GM18951 (cell line): ENCODE measurements around the gene B3GALT6.
A peak's percentile ranks its signal among the peaks of the same experiment; 100 is the strongest.
"Not testable (repeated sequence)": the region's sequence is repeated elsewhere in the genome, so short reads cannot be mapped to it uniquely, and the experiment has no call there.

ENCODE experiments used
- POLR2A ChIP-seq: IDR thresholded peaks from 4 replicates; pipeline ENCODE4 v1.6.1; 2011; ENCODE audit warnings: mild to moderate bottlenecking; ENCODE audit not compliant: insufficient read length, insufficient read depth; ENCODE audit errors: extremely low read depth
- in situ Hi-C: fragments of 300-500 bp; cut with MboI; formaldehyde crosslinking; loops from one replicate; pipeline ENCODE4 v1.12.0; 2022; ENCODE audit warnings: low sequenced_read_pairs, mixed read lengths, inconsistent platforms; ENCODE audit not compliant: unreplicated experiment

The B3GALT6 gene

GRCh38 chr1:1232208-1232795, at the start of gene B3GALT6:
Gene B3GALT6, plus strand, starts transcription at chr1:1232237. Its CDS starts 42 bp downstream, at chr1:1232279.
- in situ Hi-C loops: no loop called here
- peak; percentile 85 for TF ChIP-seq POLR2A

- no peak for TF ChIP-seq POLR2A
- in situ Hi-C loops: no loop called here
Observed at GRCh38 chr1:1182491-1183220, 49.4 kb upstream of the B3GALT6 start.

- TF ChIP-seq POLR2A: no peak
- in situ Hi-C loops: no loop called here
Observed at GRCh38 chr1:1183221-1183747, 48.8 kb upstream of the B3GALT6 start.

GRCh38 chr1:1183833-1184775, 47.9 kb upstream of the B3GALT6 start:
- in situ Hi-C loops: no loop called here
- no peak for TF ChIP-seq POLR2A

GRCh38 chr1:1185101-1185765, 46.8 kb upstream of the B3GALT6 start:
- TF ChIP-seq POLR2A: no peak
- in situ Hi-C loops: no loop called here

- no peak for TF ChIP-seq POLR2A
- in situ Hi-C loops: no loop called here
Observed at GRCh38 chr1:1187938-1188337, 44.1 kb upstream of the B3GALT6 start.

- no peak for TF ChIP-seq POLR2A
- in situ Hi-C loops: no loop called here
Observed at GRCh38 chr1:1189111-1189510, 42.9 kb upstream of the B3GALT6 start.

GRCh38 chr1:1191734-1192133, 40.3 kb upstream of the B3GALT6 start:
- TF ChIP-seq POLR2A: no peak
- in situ Hi-C loops: no loop called here

GRCh38 chr1:1194723-1195122, 37.3 kb upstream of the B3GALT6 start:
- no peak for TF ChIP-seq POLR2A
- in situ Hi-C loops: no loop called here

- in situ Hi-C loops: not testable (repeated sequence)
Observed at GRCh38 chr1:1195726-1196125, 36.3 kb upstream of the B3GALT6 start.

- in situ Hi-C loops: no loop called here
- TF ChIP-seq POLR2A: no peak
Observed at GRCh38 chr1:1196431-1197187, 35.4 kb upstream of the B3GALT6 start.

GRCh38 chr1:1197188-1197500, 34.9 kb upstream of the B3GALT6 start:
- no peak for TF ChIP-seq POLR2A
- in situ Hi-C loops: no loop called here

GRCh38 chr1:1197551-1198422, 34.2 kb upstream of the B3GALT6 start:
- no peak for TF ChIP-seq POLR2A
- in situ Hi-C loops: no loop called here
